GM12878 (cell line): ENCODE results near the gene ZNF595. TPM values are rescaled to one million over a fixed set of nuclear protein-coding genes. Genes with fewer than 3 reads are reported as not detected.

Source experiments
- EGR1 ChIP-seq, 2 experiments: IDR thresholded peaks; 1 replicate in 1 of 2; 2 replicates in 1 of 2; pipeline ENCODE4 v1.6.1; 2011 to 2012; ENCODE audit warnings: low read depth in 2 of 2, low read length in 2 of 2, borderline replicate concordance in 1 of 2, mild to moderate bottlenecking in 1 of 2, moderate library complexity in 1 of 2
- HCFC1 ChIP-seq: fragments of 150-350 bp; IDR thresholded peaks from 2 replicates; pipeline ENCODE4 v1.6.1; 2014; ENCODE audit warnings: low read length
- IKZF1 ChIP-seq: fragments of 450-650 bp; conservative IDR thresholded peaks from 2 replicates; pipeline ENCODE4 v1.6.1; 2017; ENCODE audit warnings: antibody characterized with exemption, mild to moderate bottlenecking
- IRF4 ChIP-seq: IDR thresholded peaks from 2 replicates; pipeline ENCODE4 v1.6.1; 2011; ENCODE audit warnings: low read depth, low read length
- IRF5 ChIP-seq: fragments of 450-650 bp; IDR thresholded peaks from 2 replicates; pipeline ENCODE4 v1.6.1; 2017; ENCODE audit warnings: borderline replicate concordance
- MTA2 ChIP-seq: fragments of 450-650 bp; IDR thresholded peaks from 2 replicates; pipeline ENCODE4 v1.6.1; 2016; ENCODE audit warnings: low read depth, mild to moderate bottlenecking, moderate library complexity
- MTA3 ChIP-seq: IDR thresholded peaks from 2 replicates; pipeline ENCODE4 v1.6.1; 2012; ENCODE audit warnings: low read length, inconsistent platforms, borderline replicate concordance
- NFYA ChIP-seq: IDR thresholded peaks from 2 replicates; pipeline ENCODE4 v1.6.1; 2011; ENCODE audit warnings: low read depth, mild to moderate bottlenecking, low read length, improper control_type of control experiment, borderline replicate concordance
- PAX5 ChIP-seq: IDR thresholded peaks from 2 replicates; pipeline ENCODE4 v1.6.1; 2011; ENCODE audit warnings: low read depth, low read length, borderline replicate concordance
- POU2F2 ChIP-seq: IDR thresholded peaks from 3 replicates; pipeline ENCODE4 v1.6.1; 2011; ENCODE audit warnings: low read depth, mild to moderate bottlenecking, low read length, borderline replicate concordance
- PRDM15 ChIP-seq: fragments of 450-650 bp; formaldehyde crosslinking; IDR thresholded peaks from 2 replicates; pipeline ENCODE4 v1.4.0; 2020; ENCODE audit warnings: mild to moderate bottlenecking, moderate library complexity
- RB1 ChIP-seq: fragments of 450-650 bp; formaldehyde crosslinking; IDR thresholded peaks from 2 replicates; pipeline ENCODE4 v1.6.1; 2017; ENCODE audit warnings: mild to moderate bottlenecking, borderline replicate concordance
- RFX5 ChIP-seq: IDR thresholded peaks from 2 replicates; pipeline ENCODE4 v1.6.1; 2011; ENCODE audit warnings: low read depth, low read length, improper control_type of control experiment
- SKIL ChIP-seq: fragments of 450-650 bp; IDR thresholded peaks from 2 replicates; pipeline ENCODE4 v1.6.1; 2017; ENCODE audit warnings: mild to moderate bottlenecking, low read depth, inconsistent platforms; ENCODE audit not compliant: poor library complexity, severe bottlenecking
- SMAD5 ChIP-seq: IDR thresholded peaks from 2 replicates; pipeline ENCODE4 v1.6.1; 2016; ENCODE audit warnings: antibody characterized with exemption, low read depth
- SMC3 ChIP-seq: IDR thresholded peaks from 2 replicates; pipeline ENCODE4 v1.6.1; 2011; ENCODE audit warnings: low read length, improper control_type of control experiment, borderline replicate concordance
- STAT3 ChIP-seq: IDR thresholded peaks from 2 replicates; pipeline ENCODE4 v1.6.1; 2011; ENCODE audit warnings: low read depth, low read length, improper control_type of control experiment
- YBX1 ChIP-seq: fragments of 450-650 bp; IDR thresholded peaks from 2 replicates; pipeline ENCODE4 v1.6.1; 2016; ENCODE audit warnings: antibody characterized with exemption
- YY1 ChIP-seq: IDR thresholded peaks from 2 replicates; pipeline ENCODE4 v1.6.1; 2011; ENCODE audit warnings: low read depth, mild to moderate bottlenecking, low read length
- ZBTB4 ChIP-seq: fragments of 450-650 bp; formaldehyde crosslinking; IDR thresholded peaks from 2 replicates; pipeline ENCODE4 v1.4.0; 2022; ENCODE audit warnings: mild to moderate bottlenecking, moderate library complexity
- polyA plus RNA-seq, 11 experiments: library from polyadenylated mRNA; depleted of rRNA in 4 of 11; unstranded in 6 of 11; stranded (reverse) in 5 of 11; fragments of >200 nt; fragmentation: Nextera tagmentation in 4 of 11; fragmentation: Illumina TruSeq in 1 of 11; extraction: Ambion mirVana in 4 of 11; extraction: Trizol in 1 of 11; gene quantifications; 1 replicate in 1 of 11; 2 replicates in 10 of 11; pipeline versions ENCODE4 v1.2.1 to v1.2.3, GENCODE V29; 2011 to 2016; ENCODE audit warnings: inconsistent platforms in 2 of 11, missing spikeins in 2 of 11, low read depth in 1 of 11
- total RNA-seq, 4 experiments: library from RNA; depleted of rRNA in 3 of 4; stranded (reverse); fragments of >200 nt in 3 of 4; fragmentation: Illumina TruSeq in 1 of 4; extraction: Trizol in 1 of 4; gene quantifications; 2 replicates each; pipeline versions ENCODE4 v1.2.1 to v1.2.3, GENCODE V29; 2013 to 2021

ZNF595 gene
- total and polyA plus RNA-seq, 10 of the 15 experiments (the other 5 are each of a cell fraction or from before 2014, with no cell fraction given): 0.14 to 0.21 (median 0.18) TPM; not detected in 7

- TF ChIP-seq PRDM15 (CRISPR knock-in tag): no peak
- TF ChIP-seq NFYA: peak; percentile 72
- no peak for TF ChIP-seq STAT3
- TF ChIP-seq HCFC1: no peak
- no peak for TF ChIP-seq YBX1
- no peak for TF ChIP-seq SMC3
- TF ChIP-seq PAX5: no peak
- peak in 1 of 2 experiments; percentile 41; a peak in 1 of 3 replicates for TF ChIP-seq EGR1 (IDR thresholded peaks at IDR 0.05; ENCODE audit: borderline replicate concordance in 1 of 2, low read depth in 2 of 2, low read length in 2 of 2)
- TF ChIP-seq MTA2: no peak
- TF ChIP-seq ZBTB4 (CRISPR knock-in tag): no peak
- no peak for TF ChIP-seq RFX5
- no peak for TF ChIP-seq IRF5
- TF ChIP-seq RB1: peak; percentile 97
- TF ChIP-seq MTA3: no peak
- TF ChIP-seq POU2F2: peak; percentile 42; the same call in 1 of the 3 replicates
- TF ChIP-seq IRF4: no peak
- peak; percentile 45 for TF ChIP-seq SKIL
- peak; percentile 81; the same call in 1 of the 2 replicates for TF ChIP-seq SMAD5
- peak; percentile 62 for TF ChIP-seq IKZF1
- TF ChIP-seq YY1: peak; percentile 92
These were observed 71.4 kb downstream of the ZNF595 start, which contains the start of gene ZNF718 (continued) for GRCh38 chr4:124275-125081.
